K562 (cell line): ENCODE results near the gene CD68. TPM values are rescaled to one million over a fixed set of nuclear protein-coding genes. Genes with fewer than 3 reads are reported as not detected.

Source experiments
- DLX4 ChIP-seq: fragments of 250-450 bp; sonication (Bioruptor Pico); IDR thresholded peaks from 2 replicates; pipeline ENCODE4 v1.6.1; 2021; ENCODE audit warnings: mild to moderate bottlenecking
- E2F1 ChIP-seq: sonication (generic); formaldehyde crosslinking; IDR thresholded peaks from 2 replicates; pipeline ENCODE4 v1.8.1; 2023; ENCODE audit warnings: mild to moderate bottlenecking, missing genetic modification reagents, moderate library complexity
- FOSL1 ChIP-seq: fragments of 200-800 bp; sonication (Bioruptor generic); conservative IDR thresholded peaks from 2 replicates; pipeline ENCODE4 v1.6.1; 2016; ENCODE audit warnings: missing genetic modification characterization, missing compliant biosample characterization
- FOXO4 ChIP-seq: fragments of 450-650 bp; formaldehyde crosslinking; IDR thresholded peaks from 2 replicates; pipeline ENCODE4 v1.4.0; 2020; ENCODE audit warnings: mild to moderate bottlenecking, moderate library complexity
- RNF219 ChIP-seq: fragments of 250-450 bp; sonication (Bioruptor Pico); IDR thresholded peaks from 2 replicates; pipeline ENCODE4 v1.5.0; 2022; ENCODE audit warnings: mild to moderate bottlenecking
- TCFL5 ChIP-seq: fragments of 250-450 bp; sonication (Bioruptor Pico); conservative IDR thresholded peaks from 2 replicates; pipeline ENCODE4 v1.6.1; 2021; ENCODE audit warnings: mild to moderate bottlenecking, moderate library complexity, matching md5 sums
- TEAD2 ChIP-seq: fragments of 450-650 bp; IDR thresholded peaks from 2 replicates; pipeline ENCODE4 v1.6.1; 2016; ENCODE audit warnings: missing genetic modification characterization, control low read depth, missing compliant biosample characterization
- TOE1 ChIP-seq, 2 experiments: fragments of 450-650 bp in 1 of 2; sonication (generic) in 1 of 2; formaldehyde crosslinking in 1 of 2; IDR thresholded peaks; 2 replicates each; pipeline versions ENCODE4 v1.7.1 to v1.8.0; 2016 to 2022; ENCODE audit warnings: borderline replicate concordance in 2 of 2, mild to moderate bottlenecking in 2 of 2, antibody characterized with exemption in 1 of 2, inconsistent platforms in 1 of 2, low read depth in 1 of 2, missing genetic modification reagents in 1 of 2, moderate library complexity in 1 of 2
- XRCC5 ChIP-seq: fragments of 200-400 bp; formaldehyde crosslinking; IDR thresholded peaks from 2 replicates; pipeline ENCODE4 v1.6.1; 2017; ENCODE audit warnings: low read depth, mild to moderate bottlenecking, low read length
- ZBTB33 ChIP-seq: sonication (generic); formaldehyde crosslinking; IDR thresholded peaks from 2 replicates; pipeline ENCODE4 v1.8.1; 2023; ENCODE audit warnings: mild to moderate bottlenecking, missing genetic modification reagents
- ZMIZ1 ChIP-seq, 2 experiments: fragments of 150-350 bp in 1 of 2; IDR thresholded peaks; 2 replicates each; pipeline ENCODE4 v1.6.1; 2012 to 2016; ENCODE audit warnings: low read depth in 2 of 2, low read length in 2 of 2, mild to moderate bottlenecking in 1 of 2, moderate library complexity in 1 of 2
- ZNF431 ChIP-seq: sonication (generic); formaldehyde crosslinking; IDR thresholded peaks from 2 replicates; pipeline ENCODE4 v1.8.0; 2022; ENCODE audit warnings: mild to moderate bottlenecking, missing genetic modification reagents
- ZNF695 ChIP-seq: fragments of 450-650 bp; formaldehyde crosslinking; IDR thresholded peaks from 2 replicates; pipeline ENCODE4 v1.4.0; 2020; ENCODE audit warnings: mild to moderate bottlenecking, moderate library complexity
- ZNF75A ChIP-seq: fragments of 450-650 bp; formaldehyde crosslinking; IDR thresholded peaks from 2 replicates; pipeline ENCODE4 v1.4.0; 2020; ENCODE audit warnings: mild to moderate bottlenecking
- polyA plus RNA-seq, 8 experiments: library from polyadenylated mRNA; depleted of rRNA in 4 of 8; stranded (reverse) in 5 of 8; unstranded in 3 of 8; fragments of >200 nt; fragmentation: Nextera tagmentation in 2 of 8; fragmentation: Illumina TruSeq in 1 of 8; extraction: Ambion mirVana in 2 of 8; extraction: Trizol in 1 of 8; gene quantifications; 2 replicates each; pipeline versions ENCODE4 v1.2.1 to v1.2.3, GENCODE V29; 2011 to 2014; ENCODE audit warnings: inconsistent platforms in 1 of 8, missing spikeins in 1 of 8
- total RNA-seq, 7 experiments: library from RNA; depleted of rRNA in 6 of 7; stranded (reverse); fragments of >200 nt in 6 of 7; fragmentation: Illumina TruSeq in 2 of 7; extraction: Trizol in 2 of 7; gene quantifications; 2 replicates each; pipeline versions ENCODE4 v1.2.1 to v1.2.3, GENCODE V29; 2011 to 2021; ENCODE audit warnings: low replicate concordance in 1 of 7

CD68 gene
- total and polyA plus RNA-seq, 9 of the 15 experiments (the other 6 are each of a cell fraction or from before 2014, with no cell fraction given) = 28.2 to 89.8 (median 37.7) TPM

- TF ChIP-seq RNF219 (CRISPR knock-in tag) (no peak), TOE1 (IDR thresholded peaks at IDR 0.05; ENCODE audit: borderline replicate concordance) (peak; percentile 15; the same call in 1 of the 2 replicates), TOE1 (CRISPR knock-in tag; IDR thresholded peaks at IDR 0.05; ENCODE audit: borderline replicate concordance, low read depth) (no peak; the same call in 1 of the 2 replicates), E2F1 (CRISPR knock-in tag) (peak; percentile 86), FOXO4 (CRISPR knock-in tag) (no peak), DLX4 (CRISPR knock-in tag) (no peak), ZNF695 (CRISPR knock-in tag) (no peak), XRCC5 (no peak), ZMIZ1 (IDR thresholded peaks at IDR 0.05; ENCODE audit: low read depth in 2 of 2, low read length in 2 of 2) (0 out of 4 replicates have a peak, but pooled peaks of 1 of the 2 experiments have one; percentile 3), FOSL1 (tag) (no peak), TEAD2 (tag) (peak; percentile 48; the same call in 1 of the 2 replicates), ZNF431 (CRISPR knock-in tag) (peak; percentile 27; the same call in 1 of the 2 replicates), ZNF75A (CRISPR knock-in tag) (no peak), TCFL5 (CRISPR knock-in tag) (no peak), ZBTB33 (CRISPR knock-in tag) (no peak)
Measured at GRCh38 chr17:7583253-7584109, 4.0 kb downstream of the CD68 start, which contains the start of gene MPDU1 (continued).
